ENCODE data around the gene IRF5. TPM values are rescaled to one million over a fixed set of nuclear protein-coding genes. Genes with fewer than 3 reads are reported as not detected.
"Not testable (repeated sequence)": the region's sequence is repeated elsewhere in the genome, so short reads cannot be mapped to it uniquely, and the experiment has no call there.

IRF5 gene

GRCh38 chr7:128974241-128974934 is 36.7 kb downstream of the IRF5 start:
- Histone ChIP-seq H3K4me1 (ENCODE audit: control insufficient read depth, insufficient read depth, low read length) (no peaks in the 10 kb centered on the region), H3K36me3 (ENCODE audit: insufficient read depth, low read length) (peaks cover 78% of the 10 kb centered on the region), H3K4me3 (ENCODE audit: low read length) (no peak overlapping the region), H3K9ac (ENCODE audit: low read depth, low read length) (no peak overlapping the region), H3K27me3 (ENCODE audit: control insufficient read depth, insufficient read depth, low read length) (no peaks in the 10 kb centered on the region), H3K9me3 (replicated peaks; ENCODE audit: low read length) (no peaks in the 10 kb centered on the region), H3K4me2 (ENCODE audit: low read length) (no peak overlapping the region)

GRCh38 chr7:128982105-128982504 is 44.4 kb downstream of the IRF5 start:
- Histone ChIP-seq H3K4me1 (ENCODE audit: control insufficient read depth, insufficient read depth, low read length) (no peaks in the 10 kb centered on the region), H3K4me2 (ENCODE audit: low read length) (no peak overlapping the region), H3K36me3 (ENCODE audit: insufficient read depth, low read length) (peaks cover 53% of the 10 kb centered on the region), H3K9me3 (replicated peaks; ENCODE audit: low read length) (no peaks in the 10 kb centered on the region), H3K9ac (ENCODE audit: low read depth, low read length) (no peak overlapping the region), H3K27me3 (ENCODE audit: control insufficient read depth, insufficient read depth, low read length) (no peaks in the 10 kb centered on the region), H3K4me3 (ENCODE audit: low read length) (no peak overlapping the region)

- no peak overlapping the region for H3K4me3 ChIP-seq (ENCODE audit: low read length)
- no peaks in the 10 kb centered on the region for H3K4me1 ChIP-seq (ENCODE audit: control insufficient read depth, insufficient read depth, low read length)
- no peak overlapping the region for H3K9ac ChIP-seq (ENCODE audit: low read depth, low read length)
- H3K4me2 ChIP-seq (ENCODE audit: low read length), result no peak overlapping the region
- H3K9me3 ChIP-seq (replicated peaks; ENCODE audit: low read length), result no peaks in the 10 kb centered on the region
- H3K36me3 ChIP-seq (ENCODE audit: insufficient read depth, low read length), result peaks cover 41% of the 10 kb centered on the region
- no peaks in the 10 kb centered on the region for H3K27me3 ChIP-seq (ENCODE audit: control insufficient read depth, insufficient read depth, low read length)
Observed at GRCh38 chr7:128985660-128986059, 47.9 kb downstream of the IRF5 start.

- Histone ChIP-seq H3K36me3 (ENCODE audit: insufficient read depth, low read length) (peaks cover 36% of the 10 kb centered on the region), H3K4me2 (ENCODE audit: low read length) (no peak overlapping the region), H3K4me1 (ENCODE audit: control insufficient read depth, insufficient read depth, low read length) (no peaks in the 10 kb centered on the region), H3K27me3 (ENCODE audit: control insufficient read depth, insufficient read depth, low read length) (no peaks in the 10 kb centered on the region), H3K9ac (ENCODE audit: low read depth, low read length) (no peak overlapping the region), H3K4me3 (ENCODE audit: low read length) (no peak overlapping the region), H3K9me3 (replicated peaks; ENCODE audit: low read length) (no peaks in the 10 kb centered on the region)
Observed at GRCh38 chr7:128986609-128987008, 48.9 kb downstream of the IRF5 start.

- no peak overlapping the region for H3K9ac ChIP-seq (ENCODE audit: low read depth, low read length)
- no peaks in the 10 kb centered on the region for H3K4me1 ChIP-seq (ENCODE audit: control insufficient read depth, insufficient read depth, low read length)
- no peak overlapping the region for H3K4me2 ChIP-seq (ENCODE audit: low read length)
- H3K36me3 ChIP-seq (ENCODE audit: insufficient read depth, low read length), result peaks cover 41% of the 10 kb centered on the region
- no peaks in the 10 kb centered on the region for H3K9me3 ChIP-seq (replicated peaks; ENCODE audit: low read length)
- no peaks in the 10 kb centered on the region for H3K27me3 ChIP-seq (ENCODE audit: control insufficient read depth, insufficient read depth, low read length)
- no peak overlapping the region for H3K4me3 ChIP-seq (ENCODE audit: low read length)
Observed at GRCh38 chr7:128988372-128988771, 50.6 kb downstream of the IRF5 start.

GRCh38 chr7:128989961-128990360 is 52.2 kb downstream of the IRF5 start:
- no peaks in the 10 kb centered on the region for H3K4me1 ChIP-seq (ENCODE audit: control insufficient read depth, insufficient read depth, low read length)

GRCh38 chr7:128993419-128993818 is 55.7 kb downstream of the IRF5 start:
- no peaks in the 10 kb centered on the region for H3K27me3 ChIP-seq (ENCODE audit: control insufficient read depth, insufficient read depth, low read length)
- no peak overlapping the region for H3K9ac ChIP-seq (ENCODE audit: low read depth, low read length)
- H3K4me1 ChIP-seq (ENCODE audit: control insufficient read depth, insufficient read depth, low read length), result no peaks in the 10 kb centered on the region
- no peak overlapping the region for H3K4me3 ChIP-seq (ENCODE audit: low read length)
- H3K4me2 ChIP-seq (ENCODE audit: low read length), result no peak overlapping the region
- peaks cover 36% of the 10 kb centered on the region for H3K36me3 ChIP-seq (ENCODE audit: insufficient read depth, low read length)
- H3K9me3 ChIP-seq (replicated peaks; ENCODE audit: low read length), result no peaks in the 10 kb centered on the region

More at GRCh38 chr7:128989961-128990360, 52.2 kb downstream of the IRF5 start:
- H3K4me2 ChIP-seq (ENCODE audit: low read length), result no peak overlapping the region
- no peak overlapping the region for H3K9ac ChIP-seq (ENCODE audit: low read depth, low read length)
- H3K27me3 ChIP-seq (ENCODE audit: control insufficient read depth, insufficient read depth, low read length), result no peaks in the 10 kb centered on the region
- H3K9me3 ChIP-seq (replicated peaks; ENCODE audit: low read length), result no peaks in the 10 kb centered on the region
- no peak overlapping the region for H3K4me3 ChIP-seq (ENCODE audit: low read length)
- H3K36me3 ChIP-seq (ENCODE audit: insufficient read depth, low read length), result peaks cover 36% of the 10 kb centered on the region

- not testable (repeated sequence) for H3K4me3 ChIP-seq (ENCODE audit: low read length); H3K9me3 ChIP-seq (replicated peaks; ENCODE audit: low read length); H3K9ac ChIP-seq (ENCODE audit: low read depth, low read length); H3K4me2 ChIP-seq (ENCODE audit: low read length); H3K27me3 ChIP-seq (ENCODE audit: control insufficient read depth, insufficient read depth, low read length); H3K4me1 ChIP-seq (ENCODE audit: control insufficient read depth, insufficient read depth, low read length)
- peaks cover 38% of the 10 kb centered on the region for H3K36me3 ChIP-seq (ENCODE audit: insufficient read depth, low read length)
Observed at GRCh38 chr7:128994560-128994959, 56.8 kb downstream of the IRF5 start.

GRCh38 chr7:128997181-128997580 is 59.5 kb downstream of the IRF5 start:
- no peaks in the 10 kb centered on the region for H3K9me3 ChIP-seq (replicated peaks; ENCODE audit: low read length)
- peaks cover 32% of the 10 kb centered on the region for H3K36me3 ChIP-seq (ENCODE audit: insufficient read depth, low read length)
- H3K27me3 ChIP-seq (ENCODE audit: control insufficient read depth, insufficient read depth, low read length), result no peaks in the 10 kb centered on the region
- no peak overlapping the region for H3K4me3 ChIP-seq (ENCODE audit: low read length)
- no peak overlapping the region for H3K4me2 ChIP-seq (ENCODE audit: low read length)
- H3K9ac ChIP-seq (ENCODE audit: low read depth, low read length), result no peak overlapping the region
- H3K4me1 ChIP-seq (ENCODE audit: control insufficient read depth, insufficient read depth, low read length), result no peaks in the 10 kb centered on the region

Small RNA genes lying within 50 kb of the gene (small RNA-seq; reads per million reads assigned to genes)
- not detected for gene RN7SL306P
